Measurements from ENCODE around the gene TMEM8B. TPM values are rescaled to one million over a fixed set of nuclear protein-coding genes. Genes with fewer than 3 reads are reported as not detected.

TMEM8B gene
- total and polyA plus RNA-seq, 7 donors = 3.5 to 12.5 (median 7.1) TPM

Small RNA genes within 50 kb of the gene (small RNA-seq; reads per million reads assigned to genes)
- gene HINT2 = 0 to 0.29 (median 0) reads per million in 3 donors

Other genes starting within 250 kb of the TMEM8B start
- gene TESK1, start 224.0 kb upstream of the TMEM8B start, total RNA-seq = 10 to 100 TPM; 23.5 to 47.4 (median 29.2) TPM
- 10 to 100 TPM; 24.6 to 33.3 (median 27.0) TPM for gene TESK1, start 224.0 kb upstream of the TMEM8B start, polyA plus RNA-seq
- 1 to 10 TPM in 2 of 4 donors, under 1 TPM in 2; 0.36 to 8.0 (median 1.1) TPM for gene CD72, start 210.8 kb upstream of the TMEM8B start, total RNA-seq
- 10 to 100 TPM in 1 of 3 donors, 1 to 10 TPM in 2; 1.2 to 42.1 (median 1.4) TPM for gene CD72, start 210.8 kb upstream of the TMEM8B start, polyA plus RNA-seq
- under 1 TPM in 2 of 4 donors, not detected in 2; 0.81 to 0.82 TPM for gene SIT1, start 178.3 kb upstream of the TMEM8B start, total RNA-seq
- 10 to 100 TPM in 1 of 3 donors, 1 to 10 TPM in 1, not detected in 1; 1.8 to 15.9 TPM for gene SIT1, start 178.3 kb upstream of the TMEM8B start, polyA plus RNA-seq
- over 10,000 TPM in 2 of 4 donors, 1,000 to 10,000 TPM in 2; 2,523 to 26,387 (median 8,883) TPM for gene RMRP, start 171.2 kb upstream of the TMEM8B start, total RNA-seq
- gene RMRP, start 171.2 kb upstream of the TMEM8B start, polyA plus RNA-seq = 100 to 1,000 TPM in 1 of 3 donors, not detected in 2; 480 TPM
- 100 to 1,000 TPM in 1 of 4 donors, 10 to 100 TPM in 3; 70.6 to 112 (median 83.1) TPM for gene CCDC107, start 170.9 kb upstream of the TMEM8B start, total RNA-seq
- gene CCDC107, start 170.9 kb upstream of the TMEM8B start, polyA plus RNA-seq = 10 to 100 TPM; 21.3 to 28.8 (median 24.2) TPM
- 1 to 10 TPM in 3 of 4 donors, under 1 TPM in 1; 0.99 to 3.3 (median 1.4) TPM for gene ARHGEF39, start 164.0 kb upstream of the TMEM8B start, total RNA-seq
- 1 to 10 TPM in 2 of 3 donors, under 1 TPM in 1; 0.60 to 9.0 (median 1.6) TPM for gene ARHGEF39, start 164.0 kb upstream of the TMEM8B start, polyA plus RNA-seq
- under 1 TPM in 2 of 4 donors, not detected in 2; 0.33 to 0.71 TPM for gene CA9, start 155.3 kb upstream of the TMEM8B start, total RNA-seq
- 1 to 10 TPM in 1 of 3 donors, not detected in 2; 1.7 TPM for gene CA9, start 155.3 kb upstream of the TMEM8B start, polyA plus RNA-seq
- gene TPM2, start 139.3 kb upstream of the TMEM8B start, total RNA-seq = 1,000 to 10,000 TPM; 3,590 to 8,131 (median 6,107) TPM
- 100 to 1,000 TPM in 2 of 3 donors, 10 to 100 TPM in 1; 49.9 to 447 (median 334) TPM for gene TPM2, start 139.3 kb upstream of the TMEM8B start, polyA plus RNA-seq
- gene TLN1, start 97.0 kb upstream of the TMEM8B start, total RNA-seq = 100 to 1,000 TPM; 354 to 609 (median 525) TPM
- 100 to 1,000 TPM in 1 of 3 donors, 10 to 100 TPM in 2; 45.0 to 143 (median 57.6) TPM for gene TLN1, start 97.0 kb upstream of the TMEM8B start, polyA plus RNA-seq
- 10 to 100 TPM; 65.9 to 82.7 (median 75.4) TPM for gene CREB3, start 96.6 kb upstream of the TMEM8B start, total RNA-seq
- 10 to 100 TPM; 31.0 to 39.0 (median 35.3) TPM for gene CREB3, start 96.6 kb upstream of the TMEM8B start, polyA plus RNA-seq
- 10 to 100 TPM; 45.9 to 91.7 (median 64.8) TPM for gene GBA2, start 80.0 kb upstream of the TMEM8B start, total RNA-seq
- gene GBA2, start 80.0 kb upstream of the TMEM8B start, polyA plus RNA-seq = 10 to 100 TPM; 34.8 to 88.5 (median 58.5) TPM
- 10 to 100 TPM; 13.3 to 23.5 (median 13.5) TPM for gene RGP1, start 79.9 kb upstream of the TMEM8B start, total RNA-seq
- 10 to 100 TPM; 10.2 to 37.2 (median 21.3) TPM for gene RGP1, start 79.9 kb upstream of the TMEM8B start, polyA plus RNA-seq
- not detected for gene MSMP, start 75.0 kb upstream of the TMEM8B start, total RNA-seq
- gene MSMP, start 75.0 kb upstream of the TMEM8B start, polyA plus RNA-seq = under 1 TPM in 1 of 3 donors, not detected in 2; 0.57 TPM
- 10 to 100 TPM; 20.3 to 26.6 (median 24.4) TPM for gene NPR2, start 37.6 kb upstream of the TMEM8B start, total RNA-seq
- 1 to 10 TPM in 1 of 3 donors, under 1 TPM in 2; 0.60 to 9.5 (median 0.69) TPM for gene NPR2, start 37.6 kb upstream of the TMEM8B start, polyA plus RNA-seq
- 1 to 10 TPM; 1.4 to 2.8 (median 2.4) TPM for gene SPAG8, start 17.0 kb upstream of the TMEM8B start, total RNA-seq
- gene SPAG8, start 17.0 kb upstream of the TMEM8B start, polyA plus RNA-seq = 1 to 10 TPM in 1 of 3 donors, not detected in 2; 1.1 TPM
- 10 to 100 TPM; 23.5 to 42.8 (median 36.2) TPM for gene HINT2, start 14.2 kb upstream of the TMEM8B start, total RNA-seq
- gene HINT2, start 14.2 kb upstream of the TMEM8B start, polyA plus RNA-seq = 100 to 1,000 TPM in 2 of 3 donors, 10 to 100 TPM in 1; 85.8 to 125 (median 112) TPM
- not detected for gene FAM221B, start 496 bp upstream of the TMEM8B start, total RNA-seq
- under 1 TPM in 1 of 3 donors, not detected in 2; 0.03 TPM for gene FAM221B, start 496 bp upstream of the TMEM8B start, polyA plus RNA-seq
- not detected for gene OR13J1, start 41.2 kb downstream of the TMEM8B start, total RNA-seq
- not detected for gene OR13J1, start 41.2 kb downstream of the TMEM8B start, polyA plus RNA-seq
- gene HRCT1, start 77.0 kb downstream of the TMEM8B start, total RNA-seq = 1 to 10 TPM; 2.1 to 6.4 (median 4.0) TPM
- 10 to 100 TPM in 2 of 3 donors, 1 to 10 TPM in 1; 4.2 to 88.5 (median 12.7) TPM for gene HRCT1, start 77.0 kb downstream of the TMEM8B start, polyA plus RNA-seq
- gene SPAAR, start 80.3 kb downstream of the TMEM8B start, total RNA-seq = 1 to 10 TPM in 3 of 4 donors, under 1 TPM in 1; 0.82 to 5.5 (median 2.1) TPM
- 1 to 10 TPM in 1 of 3 donors, not detected in 2; 2.5 TPM for gene SPAAR, start 80.3 kb downstream of the TMEM8B start, polyA plus RNA-seq
- gene OR2S2, start 128.9 kb downstream of the TMEM8B start, total RNA-seq = not detected
- not detected for gene OR2S2, start 128.9 kb downstream of the TMEM8B start, polyA plus RNA-seq
- 10 to 100 TPM; 11.1 to 22.2 (median 16.6) TPM for gene RECK, start 207.7 kb downstream of the TMEM8B start, total RNA-seq
- gene RECK, start 207.7 kb downstream of the TMEM8B start, polyA plus RNA-seq = 1 to 10 TPM in 2 of 3 donors, under 1 TPM in 1; 0.23 to 3.6 (median 1.2) TPM

Data from sigmoid colon (tissue), 7 donors.